IPS-11a (cell line): Measurements from ENCODE around the gene SUPT4H1.

Source experiments
- H3K4me3 ChIP-seq: one replicate; pipeline ENCODE4 v1.5.1; 2013; ENCODE audit warnings: low read depth, low read length, control low read depth

SUPT4H1 gene

DNA sequence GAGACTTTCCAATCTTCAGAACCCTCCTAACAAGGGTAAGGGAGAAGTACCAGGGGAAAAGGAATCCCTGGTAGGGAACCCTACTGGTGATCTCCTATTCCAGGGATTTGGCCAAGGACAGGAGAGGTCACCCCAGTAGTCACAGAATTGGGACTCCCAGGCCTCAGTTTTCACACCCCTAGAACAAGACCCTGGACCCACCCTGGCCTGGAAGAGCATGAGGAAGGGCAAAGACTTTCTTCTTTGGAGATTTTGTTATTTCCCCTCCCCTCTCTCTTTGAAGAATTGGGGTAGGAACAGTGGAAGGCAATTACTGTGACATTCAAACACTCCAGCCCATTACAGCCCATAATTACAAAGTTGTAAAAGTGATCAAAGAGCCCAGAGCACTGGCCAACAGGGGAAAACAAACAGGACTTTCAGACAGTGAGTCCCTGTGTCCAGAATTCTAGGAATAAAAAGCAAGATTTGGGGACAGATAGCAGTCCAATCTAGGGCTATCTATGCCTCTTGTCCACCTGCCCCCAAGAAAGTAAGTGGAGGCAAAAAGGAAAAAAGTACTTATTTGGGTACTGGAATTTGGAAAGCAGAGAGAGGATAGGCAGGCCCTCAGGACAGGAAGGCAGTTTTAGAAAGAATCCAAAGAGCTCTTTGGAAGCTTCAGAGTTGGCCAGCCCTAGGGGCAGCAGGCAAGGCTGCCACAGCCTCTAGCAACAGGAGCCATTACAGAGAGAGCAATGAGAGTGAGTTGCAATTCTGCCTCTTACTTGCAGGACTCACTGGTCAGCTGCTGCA is 13.4 kb upstream of the SUPT4H1 start:
- no peak overlapping the region for H3K4me3 ChIP-seq

DNA sequence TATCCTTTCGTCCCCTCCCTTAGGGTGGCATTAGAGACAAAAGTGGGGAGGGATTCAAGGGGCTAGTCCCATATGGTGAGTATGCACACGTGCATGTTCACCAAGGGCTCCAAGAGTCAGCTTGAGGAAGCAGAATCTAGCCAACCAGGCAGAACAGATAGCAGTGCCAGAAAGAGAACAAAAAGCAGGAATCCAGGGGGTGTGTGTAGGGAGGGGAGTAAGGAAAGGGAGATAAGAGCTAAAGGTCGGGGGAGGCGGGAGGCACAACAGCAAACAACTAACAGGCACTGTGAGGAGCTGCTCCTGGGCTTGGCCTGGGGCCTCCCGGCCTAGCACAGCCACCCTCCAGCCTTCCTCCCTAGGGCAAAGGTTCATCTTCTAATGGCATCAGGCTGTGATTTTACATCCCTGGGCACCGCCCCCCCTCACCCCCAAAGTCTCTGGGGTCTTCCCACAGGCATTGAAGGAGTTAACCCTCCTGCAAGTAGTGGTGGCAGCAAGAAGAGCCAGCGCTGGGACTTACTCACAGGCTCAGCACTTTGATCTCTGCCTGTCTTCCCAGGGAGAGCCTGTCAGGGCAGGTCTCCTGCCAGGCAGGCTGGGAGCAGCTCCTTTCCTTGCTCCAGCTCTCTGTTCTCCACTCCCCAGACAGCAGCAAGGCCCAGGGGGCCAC is 12.4 kb upstream of the SUPT4H1 start:
- H3K4me3 ChIP-seq = no peak overlapping the region

DNA sequence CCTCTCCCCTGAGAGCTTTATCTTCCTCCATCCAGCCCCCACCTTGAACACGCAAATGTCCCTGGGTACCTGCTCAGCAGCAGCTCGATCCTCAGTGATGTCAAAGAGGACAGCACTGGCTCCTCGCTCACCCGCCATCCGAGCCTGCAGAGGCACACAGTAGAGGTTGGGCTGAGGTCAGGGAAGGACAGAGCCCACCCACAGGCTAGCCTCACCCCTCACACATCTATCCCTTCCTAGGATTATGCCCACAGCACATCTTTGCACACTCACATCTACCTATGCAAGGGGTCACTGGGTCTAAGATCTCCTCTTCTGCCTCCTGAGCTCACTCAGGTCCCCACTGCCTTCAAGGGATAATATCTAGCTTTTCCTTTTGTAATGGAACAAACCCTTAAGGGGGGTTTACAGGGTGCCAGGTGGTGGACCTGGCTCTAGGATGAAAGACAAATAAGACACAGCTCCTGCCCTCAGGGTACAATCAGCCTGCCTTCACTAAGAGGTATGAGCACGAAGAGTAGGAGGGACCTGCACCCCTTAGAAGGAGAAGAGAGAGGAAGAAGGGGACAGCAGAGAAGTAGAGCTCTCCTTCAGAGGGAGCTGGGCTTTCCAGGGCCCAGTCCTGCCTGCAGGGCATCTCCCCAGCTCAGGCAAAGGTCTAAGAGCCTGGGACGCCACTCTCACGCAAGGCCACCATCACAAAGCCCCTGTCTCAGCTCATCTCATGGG is 11.6 kb upstream of the SUPT4H1 start:
- no peak overlapping the region for H3K4me3 ChIP-seq

DNA sequence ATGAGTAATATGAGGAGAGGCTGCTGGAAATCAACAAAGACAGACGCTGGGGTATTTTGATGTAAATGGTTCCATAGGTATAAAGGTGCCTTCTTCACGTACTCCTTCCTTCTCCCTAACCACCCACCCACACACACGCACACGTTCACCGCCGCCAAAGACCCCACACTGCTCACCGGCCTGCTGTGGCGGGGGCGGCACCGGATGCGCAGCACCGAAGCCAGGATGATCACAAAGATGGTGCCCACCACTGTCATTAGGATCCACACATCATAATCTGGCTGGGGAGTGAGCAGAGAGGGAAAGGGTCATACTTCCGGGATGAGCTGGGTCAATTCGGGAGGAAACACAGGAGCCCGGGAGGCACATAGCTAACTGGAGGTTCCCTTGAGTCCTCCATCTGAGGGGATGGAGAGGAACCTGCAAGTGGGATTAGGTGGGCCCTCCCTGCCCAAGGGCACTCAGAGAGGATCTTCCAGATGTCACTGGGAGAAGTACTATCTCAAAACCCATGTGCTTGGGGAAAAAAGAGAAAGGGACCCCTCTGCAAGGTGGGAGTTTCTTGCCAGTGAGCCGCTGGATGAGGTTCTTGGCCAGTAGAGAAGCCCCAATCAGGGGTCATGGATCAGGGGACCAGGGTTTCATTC is 10.5 kb upstream of the SUPT4H1 start:
- no peak overlapping the region for H3K4me3 ChIP-seq

DNA sequence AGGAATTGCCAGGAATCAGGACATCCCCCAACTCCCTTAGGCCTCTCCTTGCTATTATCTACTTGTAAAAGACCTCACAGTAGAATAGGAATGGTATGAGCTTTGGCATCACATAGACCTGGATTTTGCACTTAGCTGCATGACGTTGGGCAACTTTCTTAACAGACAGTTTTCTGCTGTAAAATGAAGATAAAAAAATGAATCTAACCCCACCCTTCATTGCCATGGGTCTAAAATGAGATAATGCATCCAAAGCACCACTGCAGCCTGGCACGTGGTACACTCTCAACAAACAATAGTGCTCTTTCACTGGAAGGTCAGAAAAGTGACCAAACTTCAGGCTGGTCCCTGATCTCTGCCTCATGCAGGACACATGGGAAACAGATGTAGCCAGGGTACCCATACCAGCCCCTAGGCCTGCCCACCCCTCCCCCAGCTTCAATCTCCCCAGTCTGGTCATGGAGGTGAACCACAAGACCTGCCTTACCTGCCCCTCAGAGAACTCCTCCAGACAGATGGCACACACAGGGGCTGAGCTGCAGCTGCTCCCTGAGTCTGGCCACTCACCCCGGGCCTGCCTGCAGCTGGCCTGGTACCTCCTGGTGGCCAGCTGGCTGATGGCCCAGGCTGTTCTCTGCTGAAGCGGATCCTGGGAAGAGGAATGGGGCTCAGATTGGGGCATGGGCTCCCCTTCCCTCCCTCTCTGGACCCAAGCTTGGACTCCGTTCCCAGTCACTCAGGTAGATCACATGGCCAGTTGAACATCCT is 8.5 kb upstream of the SUPT4H1 start:
- H3K4me3 ChIP-seq = no peak overlapping the region

DNA sequence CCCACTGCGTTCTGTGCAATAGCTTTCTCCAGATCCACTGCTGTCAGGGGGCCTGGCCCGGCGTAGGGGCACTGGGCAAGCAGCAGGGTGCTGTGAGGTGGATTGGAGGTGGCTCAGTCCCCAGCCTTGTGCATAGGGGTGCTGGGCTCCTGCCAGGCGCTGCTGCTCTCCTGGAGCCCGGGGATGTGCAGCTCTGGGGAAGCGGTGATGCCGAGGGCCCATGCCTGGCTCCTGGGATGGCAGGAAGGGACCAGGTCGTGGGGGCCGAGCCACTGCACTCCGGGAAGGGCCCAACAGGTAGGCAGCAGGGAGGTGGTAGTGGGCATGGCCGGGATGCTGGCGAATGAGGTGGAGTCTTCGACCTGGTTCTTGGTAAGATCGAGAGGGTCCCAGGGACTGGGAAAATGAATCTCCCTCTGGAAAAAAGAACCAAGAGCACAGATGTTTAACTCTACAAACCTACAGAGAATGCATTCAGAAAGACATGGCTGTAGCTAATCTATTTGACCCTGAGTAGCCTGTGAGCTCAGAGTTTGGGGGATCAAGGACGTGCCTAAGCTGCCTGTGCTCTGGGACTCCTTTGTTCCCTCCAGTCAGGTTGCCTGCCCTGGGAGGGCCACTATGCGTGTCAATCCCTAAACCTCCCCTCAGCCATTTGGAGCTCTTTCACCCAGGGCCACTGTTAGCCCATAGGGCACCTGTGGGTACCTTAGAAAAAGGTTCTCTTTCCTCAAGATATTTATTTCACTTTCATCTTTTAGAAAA is 6.6 kb upstream of the SUPT4H1 start:
- no peak overlapping the region for H3K4me3 ChIP-seq

DNA sequence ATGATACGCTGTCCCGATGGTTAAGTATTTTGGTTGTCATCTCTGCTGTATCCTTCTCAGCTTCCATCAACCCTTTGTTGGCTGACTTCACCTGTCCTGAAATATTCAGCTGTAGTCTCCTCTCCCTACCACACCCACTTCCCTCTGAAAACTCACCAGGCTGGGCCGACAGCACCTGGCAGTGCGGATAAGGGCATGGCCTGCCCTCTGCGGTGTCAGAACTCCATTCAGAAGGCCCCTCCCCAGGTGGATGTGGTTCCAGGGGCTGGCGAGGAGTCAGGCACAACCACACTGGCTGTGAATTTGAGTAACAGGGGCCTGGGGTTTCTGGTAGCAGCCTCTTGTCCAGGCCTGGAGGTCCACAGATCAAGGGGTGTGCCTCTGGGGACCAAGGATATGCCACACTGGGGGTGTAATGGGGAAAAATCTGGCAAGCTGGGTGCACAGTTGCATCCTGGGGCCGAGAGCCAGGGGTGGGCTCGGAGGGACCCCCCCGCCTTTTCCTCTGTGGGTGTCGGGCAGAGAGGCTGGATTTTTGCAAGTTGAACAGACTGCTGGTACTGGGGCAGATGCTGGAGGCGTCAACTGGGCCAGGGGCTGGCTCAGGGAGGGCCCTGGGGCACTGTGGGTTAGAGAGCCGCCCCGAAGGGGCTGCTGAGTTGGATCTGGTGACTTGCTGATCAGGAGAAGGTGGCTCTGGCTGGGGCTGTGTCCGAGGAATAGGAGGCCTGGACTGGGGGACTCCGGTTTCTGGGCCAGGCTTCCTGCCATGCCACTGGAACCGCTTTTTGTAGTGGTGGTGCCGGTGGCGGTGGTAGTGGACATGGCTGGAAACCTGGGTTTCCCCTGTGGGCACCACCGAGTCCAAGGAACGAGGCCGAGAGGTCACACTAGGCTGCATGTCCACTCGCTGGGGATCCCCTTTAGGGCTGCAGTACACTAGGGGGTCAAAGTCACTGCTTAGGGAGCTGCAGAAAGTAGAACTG is 5.6 kb upstream of the SUPT4H1 start:
- no peak overlapping the region for H3K4me3 ChIP-seq

DNA sequence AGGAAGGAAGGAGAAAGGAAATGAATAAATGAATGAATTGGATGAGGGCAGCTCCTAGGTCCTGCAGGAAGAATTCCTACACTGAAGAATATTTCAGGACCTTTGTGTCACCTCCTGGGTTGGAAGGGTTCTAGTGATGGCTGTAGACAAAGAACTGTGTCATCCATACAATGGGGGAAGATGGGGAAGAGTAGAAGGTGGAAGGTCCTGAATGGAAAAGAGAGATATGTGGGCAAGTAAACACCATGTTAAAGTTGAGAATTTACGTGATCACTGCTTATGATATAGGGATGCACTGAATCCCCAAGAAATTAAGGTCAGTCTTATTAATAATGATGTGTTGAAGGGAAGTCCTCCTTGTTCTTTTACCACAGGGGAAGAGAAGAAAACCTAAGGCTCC is 4.2 kb upstream of the SUPT4H1 start:
- no peak overlapping the region for H3K4me3 ChIP-seq

DNA sequence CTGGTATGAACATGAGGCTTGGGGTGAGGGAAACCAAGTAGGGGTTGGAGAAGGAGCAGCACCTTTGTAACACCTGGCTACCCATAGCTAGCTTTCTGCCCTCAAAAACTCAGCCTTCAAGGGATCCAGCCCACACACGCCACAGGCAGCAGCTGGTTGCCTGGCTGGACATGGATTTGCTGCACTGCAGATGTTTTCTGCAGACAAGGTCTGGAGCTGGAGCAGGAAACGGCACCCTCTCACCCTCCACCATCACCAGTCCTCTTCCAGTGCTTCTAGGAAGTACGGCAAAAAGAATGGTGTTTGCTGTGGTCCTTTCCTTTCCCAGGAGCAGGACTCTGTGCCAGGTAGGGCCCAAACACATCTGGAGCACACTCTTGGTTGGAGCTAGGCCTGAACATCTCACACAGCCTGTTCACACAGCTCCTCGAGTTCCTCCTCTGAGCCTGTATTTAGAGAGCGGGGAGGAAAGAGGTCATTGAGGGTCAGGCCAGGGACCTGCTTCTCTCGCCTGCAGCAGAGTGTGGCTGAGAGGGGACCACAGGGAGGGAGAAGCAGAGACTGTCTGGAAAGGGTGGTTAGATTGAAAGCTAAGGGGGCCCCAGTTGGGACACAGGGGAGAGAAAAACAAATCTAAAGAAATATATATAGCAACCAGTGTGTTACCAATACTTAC is 2.7 kb upstream of the SUPT4H1 start:
- no peak overlapping the region for H3K4me3 ChIP-seq

DNA sequence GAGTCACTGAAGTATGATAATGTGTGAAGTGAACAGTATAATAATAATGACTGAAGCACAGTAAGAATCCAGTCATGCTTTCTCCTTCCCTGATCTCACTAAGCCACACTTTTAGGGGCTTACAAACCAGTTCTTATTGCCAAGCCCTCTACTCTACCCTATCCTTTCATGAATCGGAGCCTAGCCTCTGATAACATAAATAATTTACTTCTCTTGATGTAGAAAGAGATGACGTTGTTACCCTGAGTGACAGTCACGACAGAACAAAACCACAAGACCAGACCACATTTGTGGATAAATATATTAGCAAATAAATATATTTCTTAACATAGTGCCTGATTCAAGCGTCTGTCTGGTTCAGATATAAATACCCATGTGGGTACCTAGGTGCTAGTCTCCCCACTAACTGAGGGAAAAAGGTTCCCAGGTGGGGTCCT is 1.4 kb upstream of the SUPT4H1 start:
- H3K4me3 ChIP-seq = peak overlapping the region; percentile 96

DNA sequence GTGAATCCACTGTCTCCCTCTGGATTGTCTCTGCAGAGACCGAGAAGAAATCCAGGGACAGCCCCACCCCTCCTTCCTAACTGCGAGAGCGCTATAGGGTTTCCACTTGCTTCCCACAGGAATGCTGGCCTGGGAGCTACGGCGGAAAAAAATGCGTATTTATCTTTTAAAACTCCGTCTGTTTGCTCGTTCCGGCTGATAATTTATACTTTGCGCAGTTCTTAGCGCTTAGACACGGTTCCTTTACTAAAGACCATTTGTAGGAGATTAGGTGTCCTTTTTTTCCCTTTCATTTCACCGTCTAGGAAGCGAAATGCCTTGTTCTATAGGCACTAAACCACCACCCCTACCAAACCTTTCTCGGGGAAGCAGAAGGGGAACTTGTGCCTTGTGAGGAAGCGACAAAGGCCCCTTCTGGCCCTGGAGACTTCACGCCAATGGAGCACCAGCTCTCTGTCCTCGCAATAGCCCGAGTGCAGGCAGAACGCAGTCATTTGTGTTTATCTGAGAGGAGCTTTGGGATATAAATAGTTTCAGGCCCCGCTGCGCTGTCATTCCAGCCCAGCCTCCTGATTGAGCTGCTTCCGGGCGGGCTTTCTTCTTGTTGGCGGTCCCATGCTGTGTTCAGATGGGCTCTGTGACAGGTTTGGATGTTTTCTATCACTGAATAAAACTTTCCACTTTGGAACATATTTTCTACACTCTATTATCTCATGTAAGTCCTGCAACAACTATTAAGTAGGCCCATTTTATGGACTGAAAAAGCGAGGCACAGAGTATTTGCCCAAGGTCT is 791 bp upstream of the SUPT4H1 start:
- H3K4me3 ChIP-seq = peak overlapping the region; percentile 96

DNA sequence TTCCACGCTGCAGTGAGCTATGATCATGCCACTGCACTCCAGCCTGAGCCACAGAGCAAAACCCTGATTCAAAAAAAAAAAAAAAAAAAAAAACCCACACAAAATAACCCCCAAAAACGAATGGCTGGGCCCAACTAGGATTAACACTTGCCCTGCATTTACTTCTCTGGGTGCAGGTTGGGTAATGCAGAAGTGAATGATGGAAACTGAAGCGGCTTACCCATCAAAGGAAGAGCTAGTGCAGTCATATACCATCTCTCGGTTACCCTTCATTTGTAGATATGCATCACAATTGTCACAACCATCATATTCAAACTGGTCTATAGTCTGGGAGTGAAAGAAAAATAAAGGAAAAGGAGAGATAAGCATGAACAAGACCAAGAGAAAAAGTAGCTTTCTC is 819 bp downstream of the SUPT4H1 start:
- peak overlapping the region; percentile 96 for H3K4me3 ChIP-seq

DNA sequence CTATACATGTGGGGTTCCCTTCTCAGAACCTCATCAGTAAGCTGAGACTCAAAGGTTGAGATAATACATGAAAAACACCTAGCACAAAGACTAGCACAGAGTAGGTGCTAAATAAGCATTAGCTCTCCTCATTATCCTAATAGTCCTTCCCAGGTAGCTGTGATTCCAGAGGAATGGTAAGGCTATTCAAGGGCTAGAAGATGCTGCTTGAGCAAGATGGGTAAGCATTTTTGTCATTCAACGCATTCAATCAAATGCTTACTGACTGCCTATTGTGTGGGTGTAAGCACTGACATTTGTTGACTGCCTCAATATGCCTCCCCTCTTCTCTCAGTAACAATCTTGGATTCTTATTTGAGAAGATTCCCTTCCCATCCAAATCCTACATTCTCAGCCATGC is 4.0 kb downstream of the SUPT4H1 start:
- no peak overlapping the region for H3K4me3 ChIP-seq

DNA sequence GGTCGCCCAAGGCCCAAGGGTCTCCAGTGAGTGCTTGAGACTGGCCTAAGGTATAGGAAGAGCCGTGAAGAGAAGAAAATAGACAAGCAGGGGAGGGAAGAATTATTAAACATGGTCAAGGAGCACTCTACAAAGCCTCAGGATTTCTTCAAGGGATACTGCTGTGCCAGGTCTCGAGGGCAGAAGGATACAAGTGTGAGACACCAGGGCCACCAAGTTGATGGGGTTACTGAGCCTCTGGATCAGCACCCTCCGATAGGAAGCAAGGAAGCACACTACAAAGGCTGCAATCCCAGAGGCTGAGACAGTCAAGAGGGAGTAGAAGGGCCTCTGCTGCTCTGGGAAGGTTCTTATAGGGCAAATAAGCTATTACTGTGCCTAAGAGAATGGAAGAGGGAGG is 6.5 kb downstream of the SUPT4H1 start:
- no peak overlapping the region for H3K4me3 ChIP-seq

DNA sequence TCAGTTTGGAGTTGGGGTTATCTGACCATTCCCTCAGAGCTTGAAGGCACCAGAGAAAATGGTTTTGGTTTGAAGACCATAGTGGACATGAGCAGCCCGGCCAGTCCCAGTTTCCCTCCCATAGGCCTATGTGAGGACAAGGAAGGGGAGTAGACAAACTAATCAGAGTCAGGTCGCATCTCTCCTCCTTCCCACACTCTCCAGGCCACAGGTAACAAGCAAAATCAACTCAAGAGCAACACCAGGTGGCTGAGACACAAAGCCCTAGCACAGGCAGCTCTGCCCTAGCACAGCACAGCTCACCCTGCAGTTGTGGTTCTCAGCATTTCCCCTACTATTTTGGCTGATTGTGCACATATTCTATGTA is 7.2 kb downstream of the SUPT4H1 start:
- no peak overlapping the region for H3K4me3 ChIP-seq

DNA sequence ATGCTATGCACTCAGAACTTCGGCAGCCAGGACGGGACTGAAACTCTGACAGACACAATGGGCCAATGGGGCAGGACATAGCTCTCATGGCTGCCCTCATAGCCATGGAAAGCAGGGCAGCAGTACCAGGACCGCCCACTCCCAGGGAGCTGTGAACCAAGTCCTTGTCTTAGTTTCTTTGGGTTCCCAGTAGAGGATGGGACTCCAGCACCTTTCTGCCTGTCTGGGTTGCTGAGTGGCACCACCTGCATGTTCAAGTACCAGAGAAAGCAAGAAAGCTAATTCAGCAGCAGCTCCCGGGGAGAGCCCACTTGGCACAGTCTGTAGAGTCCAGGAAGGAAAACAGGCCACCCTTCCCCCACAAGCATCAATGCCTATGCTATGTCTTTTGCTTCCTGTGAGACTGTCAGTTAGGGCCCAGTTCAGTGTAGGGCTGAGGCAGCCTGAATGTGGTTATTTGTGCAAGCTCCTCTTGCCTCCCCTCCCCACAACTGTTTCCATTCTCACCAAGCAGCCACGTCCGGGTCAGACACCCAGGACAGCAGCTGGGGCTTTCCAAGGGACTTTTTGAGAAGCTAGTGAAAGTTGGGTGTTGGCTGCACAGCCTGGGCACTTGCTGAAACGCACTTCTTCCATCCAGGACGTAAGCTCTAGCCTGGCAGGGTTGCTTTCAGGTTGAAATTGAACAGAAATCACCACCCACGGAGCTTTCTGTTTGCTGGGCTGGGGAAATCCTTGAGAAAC is 7.8 kb downstream of the SUPT4H1 start:
- H3K4me3 ChIP-seq = no peak overlapping the region

DNA sequence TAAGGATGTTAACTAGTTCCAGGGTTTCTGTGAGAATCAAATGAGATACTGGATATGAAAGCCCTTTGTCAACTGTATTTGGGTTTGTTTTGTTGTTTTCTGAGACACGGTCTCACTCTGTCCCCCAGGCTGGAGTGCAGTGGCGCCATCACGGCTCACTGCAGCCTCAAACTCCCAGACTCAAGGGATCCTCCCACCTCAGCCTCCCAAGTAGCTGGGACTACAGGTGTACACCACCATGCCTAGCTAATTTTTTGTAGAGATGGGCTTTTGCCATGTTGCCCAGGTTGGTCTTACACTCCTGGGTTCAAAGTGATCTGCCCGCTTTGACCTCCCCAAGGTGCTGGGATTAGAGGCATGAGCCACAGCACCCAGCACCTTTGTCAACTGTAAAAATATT is 8.9 kb downstream of the SUPT4H1 start:
- H3K4me3 ChIP-seq = no peak overlapping the region
